HepG2 (cell line): ENCODE results near the gene RFFL. TPM values are rescaled to one million over a fixed set of nuclear protein-coding genes. Genes with fewer than 3 reads are reported as not detected.
A peak's percentile ranks its signal among the peaks of the same experiment; 100 is the strongest.

Experiments
- BCL6 ChIP-seq: IDR thresholded peaks from 2 replicates; pipeline ENCODE4 v1.6.1; 2016; ENCODE audit warnings: missing genetic modification reagents, missing compliant biosample characterization
- CEBPG ChIP-seq: IDR thresholded peaks from 2 replicates; pipeline ENCODE4 v1.6.1; 2016
- CREM ChIP-seq, 2 experiments: sonication (generic) in 1 of 2; formaldehyde crosslinking in 1 of 2; IDR thresholded peaks; 2 replicates each; pipeline versions ENCODE4 v1.4.0 to v1.6.1; 2016 to 2020; ENCODE audit warnings: antibody characterized with exemption in 1 of 2, mild to moderate bottlenecking in 1 of 2, missing genetic modification reagents in 1 of 2
- DPF2 ChIP-seq: sonication (generic); formaldehyde crosslinking; IDR thresholded peaks from 2 replicates; pipeline ENCODE4 v1.4.0; 2020; ENCODE audit warnings: mild to moderate bottlenecking, low read depth, missing genetic modification reagents, borderline replicate concordance
- E2F2 ChIP-seq: sonication (generic); formaldehyde crosslinking; IDR thresholded peaks from 2 replicates; pipeline ENCODE4 v1.4.0; 2020; ENCODE audit warnings: missing genetic modification reagents, borderline replicate concordance
- FOSL2 ChIP-seq: sonication (generic); formaldehyde crosslinking; IDR thresholded peaks from 2 replicates; pipeline ENCODE4 v1.4.0; 2020; ENCODE audit warnings: missing genetic modification reagents
- FOXP1 ChIP-seq, 2 experiments: fragments of 450-650 bp in 1 of 2; IDR thresholded peaks; 2 replicates each; pipeline ENCODE4 v1.6.1; 2017 to 2018; ENCODE audit warnings: antibody characterized with exemption in 1 of 2
- GABPB1 ChIP-seq: IDR thresholded peaks from 2 replicates; pipeline ENCODE4 v1.6.1; 2016; ENCODE audit warnings: mild to moderate bottlenecking, missing genetic modification reagents, moderate library complexity, missing compliant biosample characterization
- HNRNPK ChIP-seq: fragments of 200-400 bp; formaldehyde crosslinking; IDR thresholded peaks from 2 replicates; pipeline ENCODE4 v1.6.1; 2018; ENCODE audit warnings: low read length, low read depth, moderate library complexity, mild to moderate bottlenecking; ENCODE audit not compliant: poor library complexity, severe bottlenecking
- NFIB ChIP-seq: sonication (generic); formaldehyde crosslinking; IDR thresholded peaks from 2 replicates; pipeline ENCODE4 v1.9.0; 2021; ENCODE audit warnings: missing genetic modification reagents, mild to moderate bottlenecking, borderline replicate concordance
- SOX5 ChIP-seq: IDR thresholded peaks from 2 replicates; pipeline ENCODE4 v1.6.1; 2016; ENCODE audit warnings: borderline replicate concordance
- SOX6 ChIP-seq, 2 experiments: fragments of 450-650 bp in 1 of 2; sonication (generic) in 1 of 2; formaldehyde crosslinking in 1 of 2; IDR thresholded peaks; 2 replicates each; pipeline versions ENCODE4 v1.4.0 to v1.6.1; 2017 to 2020; ENCODE audit warnings: antibody characterized with exemption in 1 of 2, mild to moderate bottlenecking in 1 of 2, missing genetic modification reagents in 1 of 2
- THRA ChIP-seq: sonication (generic); formaldehyde crosslinking; IDR thresholded peaks from 2 replicates; pipeline ENCODE4 v1.4.0; 2020; ENCODE audit warnings: missing genetic modification reagents, borderline replicate concordance
- ZIK1 ChIP-seq: sonication (generic); formaldehyde crosslinking; IDR thresholded peaks from 2 replicates; pipeline ENCODE4 v1.5.0; 2020; ENCODE audit warnings: mild to moderate bottlenecking, low read depth, missing genetic modification reagents, borderline replicate concordance
- ZNF234 ChIP-seq: sonication (generic); formaldehyde crosslinking; conservative IDR thresholded peaks from 2 replicates; pipeline ENCODE4 v1.5.1; 2020; ENCODE audit warnings: mild to moderate bottlenecking, missing genetic modification reagents
- ZNF30 ChIP-seq: sonication (generic); formaldehyde crosslinking; IDR thresholded peaks from 2 replicates; pipeline ENCODE4 v1.5.0; 2020; ENCODE audit warnings: mild to moderate bottlenecking, missing genetic modification reagents
- ZNF362 ChIP-seq: sonication (generic); formaldehyde crosslinking; IDR thresholded peaks from 2 replicates; pipeline ENCODE4 v1.4.0; 2020; ENCODE audit warnings: missing genetic modification reagents, mild to moderate bottlenecking, borderline replicate concordance
- ZNF552 ChIP-seq: sonication (generic); formaldehyde crosslinking; IDR thresholded peaks from 2 replicates; pipeline ENCODE4 v1.9.0; 2022; ENCODE audit warnings: missing genetic modification reagents, mild to moderate bottlenecking, borderline replicate concordance
- ZNF605 ChIP-seq: sonication (generic); formaldehyde crosslinking; IDR thresholded peaks from 2 replicates; pipeline ENCODE4 v1.8.0; 2022; ENCODE audit warnings: mild to moderate bottlenecking, missing genetic modification reagents
- ZNF644 ChIP-seq: IDR thresholded peaks from 2 replicates; pipeline ENCODE4 v1.6.1; 2016; ENCODE audit warnings: low read depth
- ZNF704 ChIP-seq: sonication (generic); formaldehyde crosslinking; IDR thresholded peaks from 2 replicates; pipeline ENCODE4 v1.8.1; 2023; ENCODE audit warnings: mild to moderate bottlenecking, inconsistent platforms, moderate library complexity, missing genetic modification reagents, borderline replicate concordance
- ZNF746 ChIP-seq: sonication (generic); formaldehyde crosslinking; IDR thresholded peaks from 2 replicates; pipeline ENCODE4 v1.8.0; 2022; ENCODE audit warnings: mild to moderate bottlenecking, missing genetic modification reagents
- ZNF768 ChIP-seq: sonication (generic); formaldehyde crosslinking; IDR thresholded peaks from 2 replicates; pipeline ENCODE4 v1.4.0; 2020; ENCODE audit warnings: missing genetic modification reagents
- polyA plus RNA-seq, 8 experiments: library from polyadenylated mRNA; depleted of rRNA in 3 of 8; stranded (reverse) in 7 of 8; unstranded in 1 of 8; fragments of >200 nt; fragmentation: Illumina TruSeq in 4 of 8; extraction: Trizol in 4 of 8; gene quantifications; 2 replicates each; pipeline versions ENCODE4 v1.2.1 to v1.2.3, GENCODE V29; 2011 to 2016; ENCODE audit warnings: low read depth in 4 of 8, missing spikeins in 1 of 8, mixed read lengths in 1 of 8; ENCODE audit not compliant: insufficient read depth in 1 of 8
- total RNA-seq, 5 experiments: library from RNA; depleted of rRNA; stranded (reverse); fragments of >200 nt; fragmentation: Illumina TruSeq; extraction: Trizol; gene quantifications; 2 replicates each; pipeline ENCODE4 v1.2.3, GENCODE V29; 2016; ENCODE audit warnings: low read depth in 1 of 5

The RFFL gene
- total and polyA plus RNA-seq, 2 of the 13 experiments (the other 11 are each of a cell fraction or from before 2014, with no cell fraction given) = 24.3 to 48.6 TPM

- peak; percentile 59; the same call in 1 of the 2 replicates for TF ChIP-seq CREM (IDR thresholded peaks at IDR 0.05)
- TF ChIP-seq CREM (CRISPR knock-in tag; IDR thresholded peaks at IDR 0.05) = no peak
- no peak for TF ChIP-seq HNRNPK
- TF ChIP-seq ZNF362 (CRISPR knock-in tag) = no peak
- no peak for TF ChIP-seq SOX6 (IDR thresholded peaks at IDR 0.05)
- peak; percentile 69 for TF ChIP-seq SOX6 (CRISPR knock-in tag; IDR thresholded peaks at IDR 0.05)
- TF ChIP-seq ZNF768 = no peak
- TF ChIP-seq SOX5 (CRISPR knock-in tag) = peak; percentile 82
- peak; percentile 52 for TF ChIP-seq BCL6 (CRISPR knock-in tag)
- TF ChIP-seq FOXP1 (IDR thresholded peaks at IDR 0.05) = no peak
- TF ChIP-seq FOXP1 (CRISPR knock-in tag; IDR thresholded peaks at IDR 0.05) = peak; percentile 74
- no peak for TF ChIP-seq ZIK1
- TF ChIP-seq ZNF605 = no peak
- no peak for TF ChIP-seq E2F2 (CRISPR knock-in tag)
- no peak for TF ChIP-seq ZNF746 (CRISPR knock-in tag)
- no peak for TF ChIP-seq DPF2 (CRISPR knock-in tag)
- 0 out of 2 replicates have a peak, but pooled peaks have one; percentile 50 for TF ChIP-seq ZNF644 (CRISPR knock-in tag)
- peak; percentile 93 for TF ChIP-seq FOSL2
- no peak for TF ChIP-seq NFIB (CRISPR knock-in tag)
- TF ChIP-seq THRA (CRISPR knock-in tag) = peak; percentile 22; the same call in 1 of the 2 replicates
- no peak for TF ChIP-seq ZNF552 (CRISPR knock-in tag)
- TF ChIP-seq CEBPG (CRISPR knock-in tag) = peak; percentile 82
- no peak for TF ChIP-seq ZNF704 (CRISPR knock-in tag)
- no peak for TF ChIP-seq GABPB1 (CRISPR knock-in tag)
- no peak for TF ChIP-seq ZNF234 (CRISPR knock-in tag)
- TF ChIP-seq ZNF30 (CRISPR knock-in tag) = no peak
These were observed 16.3 kb upstream of the RFFL start (continued) for GRCh38 chr17:35079547-35080423.
